SK-N-MC (cell line): Measurements from ENCODE around the gene TAS2R38.

Source experiments
- EZH2 ChIP-seq: fragments of 200-600 bp; sonication (generic); IDR thresholded peaks from one replicate; pipeline ENCODE4 v1.6.1; 2017; ENCODE audit warnings: antibody characterized with exemption
- POLR2AphosphoS5 ChIP-seq: IDR thresholded peaks from 2 replicates; pipeline ENCODE4 v1.6.1; 2012; ENCODE audit warnings: mild to moderate bottlenecking, low read depth, low read length, borderline replicate concordance

- TF ChIP-seq POLR2AphosphoS5 (no peak), EZH2 (no peak)
Measured at GRCh38 chr7:141993354-141993753, 19.8 kb upstream of the TAS2R38 start.
